Measurements from ENCODE around the gene SFT2D1. TPM values are rescaled to one million over a fixed set of nuclear protein-coding genes. Genes with fewer than 3 reads are reported as not detected.

SFT2D1 gene
- total RNA-seq, 1 donor from 2014 or later = 20.0 TPM

DNA sequence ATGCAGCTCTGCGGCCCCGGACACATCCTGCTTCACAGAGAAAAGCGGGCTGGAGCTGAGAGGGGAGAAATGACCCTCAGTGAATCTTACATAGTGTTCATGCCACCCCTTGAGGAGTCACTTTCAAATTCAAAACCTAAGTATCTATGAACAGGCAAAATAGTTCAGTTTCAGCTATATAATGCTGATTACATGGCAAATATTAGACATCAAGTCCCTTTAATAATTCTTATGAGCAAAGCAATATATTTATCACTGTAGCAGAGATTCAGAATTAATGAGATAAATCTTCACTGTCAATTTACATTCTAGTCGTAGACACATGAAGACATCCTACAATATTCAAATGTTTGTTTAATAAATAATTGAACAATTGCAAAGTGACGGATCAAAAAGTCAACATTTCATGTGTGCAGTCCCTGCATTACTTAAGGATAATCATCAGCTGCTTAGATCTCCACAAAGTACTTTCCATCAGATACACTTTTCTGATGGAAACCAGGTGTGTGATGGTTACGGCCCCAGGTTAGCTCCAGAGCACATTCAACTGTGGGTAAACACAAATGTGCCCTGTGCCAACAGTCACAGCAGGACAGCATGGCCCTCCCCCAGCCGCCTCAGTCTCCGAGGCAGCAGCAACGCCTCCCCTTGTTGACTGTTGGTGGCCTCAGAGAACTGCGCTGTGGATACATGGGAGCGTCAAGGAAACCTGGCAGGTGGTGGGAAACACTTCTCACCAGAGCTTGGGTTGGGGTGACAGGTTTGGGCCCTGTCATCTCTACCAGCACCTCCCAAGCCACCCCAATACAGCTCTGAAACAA, 33.4 kb downstream of the SFT2D1 start:
- FAIRE-seq = no peak
- no peak for DNase-seq (ENCODE audit: low spot score in 2 of 2)

DNA sequence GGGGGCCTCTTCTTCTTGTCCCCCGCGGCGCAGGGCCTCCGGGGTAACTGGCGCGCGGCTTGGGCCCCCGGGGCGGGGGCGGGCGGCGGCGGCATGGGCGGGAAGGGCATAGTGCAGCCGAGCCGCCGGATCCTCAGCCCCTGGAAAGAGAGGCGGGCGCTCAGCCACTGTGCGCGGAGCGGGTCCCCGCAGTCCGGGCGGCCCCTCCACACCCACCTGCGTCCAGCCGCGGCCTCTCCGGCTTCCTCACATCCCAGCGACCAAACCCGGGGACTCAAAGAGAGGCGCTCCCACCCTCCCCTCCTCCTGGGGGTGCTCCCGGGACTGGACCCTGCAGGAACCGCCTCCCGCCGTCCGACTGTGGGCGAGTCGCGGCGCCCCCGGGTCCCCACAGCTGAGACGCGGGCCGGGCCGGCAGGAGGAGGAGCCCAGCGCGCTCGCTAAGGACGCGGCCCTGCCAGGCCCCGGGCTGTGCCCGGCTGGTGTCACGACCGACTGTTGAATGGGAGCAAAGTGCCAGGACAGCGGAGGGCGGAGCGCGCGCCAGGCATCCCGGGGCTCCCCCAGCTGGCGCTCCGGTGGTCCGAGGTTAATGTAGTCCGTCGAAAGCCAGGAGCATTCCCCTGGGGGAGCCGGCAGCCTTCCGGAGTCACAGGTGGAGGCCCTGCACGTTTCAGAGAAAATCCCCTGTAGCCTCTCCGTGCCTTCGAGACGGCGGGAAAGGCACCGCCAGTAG, 34.1 kb downstream of the SFT2D1 start, which contains the start of gene PRR18:
Gene PRR18 (minus strand): TSS at position 360 of the 736 bp plus-strand sequence. CDS start 250 bp downstream, at position 110.
- DNase-seq (ENCODE audit: low spot score in 2 of 2) (peak in 1 of 2 donors; percentile 75), FAIRE-seq (no peak)

DNA sequence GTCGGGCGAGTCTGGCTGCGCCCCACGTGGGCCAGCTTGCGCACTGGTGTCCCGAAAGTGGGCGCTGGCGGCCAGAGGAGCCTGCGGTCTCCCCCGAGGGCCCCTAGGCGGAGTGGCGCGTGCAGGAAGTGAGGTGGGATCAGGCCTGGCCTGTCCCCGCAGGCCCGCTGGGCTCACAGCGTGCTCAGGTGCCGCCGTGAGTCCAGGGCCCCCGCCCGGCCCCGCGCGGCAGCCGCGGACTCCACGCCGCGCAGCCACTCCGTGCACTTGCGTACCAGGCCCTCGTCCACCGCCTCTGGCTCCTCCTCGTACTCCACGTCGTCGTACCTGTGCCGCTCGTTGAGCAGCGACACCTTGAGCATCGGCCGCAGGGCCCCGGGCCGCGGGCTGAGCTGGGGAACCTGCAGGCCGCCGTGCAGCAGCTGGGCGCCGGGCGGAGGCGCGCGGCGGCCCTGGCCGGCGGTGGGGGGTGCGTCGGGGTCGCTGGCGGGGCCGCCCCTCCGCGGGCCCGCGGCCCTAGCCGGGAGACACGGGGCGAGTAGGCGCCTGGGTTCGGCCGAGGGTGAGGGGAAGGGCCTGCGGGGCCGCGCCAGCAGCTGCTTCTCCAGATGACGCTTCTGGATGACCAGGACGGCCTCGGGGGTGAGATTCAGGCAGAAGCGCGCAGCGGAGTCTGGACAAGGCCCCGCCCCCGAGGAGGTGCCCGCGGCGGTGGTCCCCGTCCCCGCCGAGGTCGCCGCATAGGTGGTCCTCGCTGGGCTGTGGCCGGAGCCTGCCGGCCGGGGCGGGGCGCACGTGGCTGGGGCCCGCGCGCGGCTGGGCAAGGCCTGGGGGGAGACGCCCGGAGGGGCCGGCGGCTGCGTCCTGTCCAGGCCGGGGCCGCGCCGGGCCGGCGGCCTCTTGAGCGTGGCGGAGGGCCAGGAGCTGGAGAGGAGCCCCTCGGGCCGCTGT, 35.0 kb downstream of the SFT2D1 start:
- FAIRE-seq (no peak), DNase-seq (ENCODE audit: low spot score in 2 of 2) (peak in 1 of 2 donors; percentile 63)

DNA sequence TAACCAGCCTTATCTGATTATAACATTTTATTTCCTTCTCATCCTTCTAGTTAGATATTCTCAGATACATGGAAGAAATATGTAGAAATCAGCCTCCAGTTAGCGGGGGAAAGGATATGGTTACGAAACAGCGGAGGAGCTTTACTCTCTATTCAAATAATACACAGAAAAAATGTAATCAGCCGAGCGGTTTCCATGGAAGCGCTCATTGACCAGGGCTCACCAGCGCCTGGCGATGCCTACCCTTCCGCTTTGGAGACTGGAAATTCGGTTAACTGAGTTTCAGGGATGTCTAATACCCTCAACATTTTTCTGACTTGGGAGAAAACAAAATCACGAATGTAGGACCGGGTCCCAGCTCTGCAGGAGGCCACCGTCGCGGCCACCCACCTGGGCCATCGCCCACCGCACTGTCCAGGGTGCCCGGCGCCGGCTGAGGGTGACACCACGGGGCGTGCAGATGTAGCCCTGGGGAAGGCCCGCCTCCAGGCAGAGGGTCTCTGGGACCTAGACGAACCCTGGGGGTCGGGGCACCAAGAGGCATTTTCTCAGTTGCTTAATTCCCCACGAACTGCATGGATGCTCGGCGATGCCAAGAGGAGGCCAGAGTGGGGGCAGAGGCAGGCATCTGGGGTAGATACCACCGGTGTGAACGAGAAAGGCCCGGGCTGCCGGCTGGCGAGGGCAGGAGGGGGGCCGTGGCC, 35.8 kb downstream of the SFT2D1 start:
- DNase-seq (ENCODE audit: low spot score in 2 of 2) = no peak
- FAIRE-seq = no peak

DNA sequence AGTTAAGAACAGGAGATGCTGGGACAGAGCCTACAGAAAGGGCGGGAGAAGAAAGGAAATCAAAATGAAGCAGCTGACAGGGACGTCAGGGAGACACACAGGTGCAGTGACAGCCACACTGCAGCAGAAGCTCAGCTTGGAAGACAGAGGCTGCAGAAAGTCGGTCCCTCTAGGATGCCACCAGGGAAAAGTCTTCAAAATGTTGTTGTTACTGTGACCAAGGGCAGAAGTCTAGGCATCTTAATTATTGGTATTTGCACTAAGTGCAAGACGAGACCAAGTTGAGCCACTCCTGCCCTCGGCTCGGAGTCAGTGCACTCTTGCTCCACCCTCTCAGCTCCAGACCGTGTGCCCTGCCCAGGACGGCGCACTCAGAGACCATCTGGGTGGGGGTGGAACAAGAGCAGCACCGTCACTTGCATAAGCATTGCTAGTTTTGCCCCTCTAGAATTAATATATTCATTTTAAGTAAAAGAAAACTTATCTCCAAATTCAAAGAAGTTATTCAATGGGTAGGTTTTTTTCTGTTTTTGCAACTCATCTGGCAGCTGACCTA, 36.7 kb downstream of the SFT2D1 start:
- FAIRE-seq (no peak), DNase-seq (ENCODE audit: low spot score in 2 of 2) (no peak)

DNA sequence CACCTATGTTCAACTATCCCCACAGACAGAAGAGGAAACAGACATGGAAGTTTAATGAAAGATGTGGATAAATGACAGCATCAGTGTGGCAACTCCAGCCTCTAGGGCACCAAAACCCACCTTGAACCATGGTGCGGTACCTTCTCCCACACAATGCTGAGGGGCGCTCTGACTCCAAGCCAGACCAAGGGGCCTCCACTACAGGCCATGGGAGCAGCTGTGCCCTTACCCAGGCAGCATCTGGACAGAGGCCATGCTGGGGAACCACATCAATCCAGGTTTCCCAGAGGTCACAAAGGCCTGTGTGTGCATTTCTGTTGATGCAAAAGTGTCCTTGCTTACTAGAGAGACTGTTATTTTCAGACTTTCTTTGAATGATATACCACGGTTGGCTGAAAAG, 38.2 kb downstream of the SFT2D1 start:
- DNase-seq (ENCODE audit: low spot score in 2 of 2) (no peak), FAIRE-seq (no peak)

DNA sequence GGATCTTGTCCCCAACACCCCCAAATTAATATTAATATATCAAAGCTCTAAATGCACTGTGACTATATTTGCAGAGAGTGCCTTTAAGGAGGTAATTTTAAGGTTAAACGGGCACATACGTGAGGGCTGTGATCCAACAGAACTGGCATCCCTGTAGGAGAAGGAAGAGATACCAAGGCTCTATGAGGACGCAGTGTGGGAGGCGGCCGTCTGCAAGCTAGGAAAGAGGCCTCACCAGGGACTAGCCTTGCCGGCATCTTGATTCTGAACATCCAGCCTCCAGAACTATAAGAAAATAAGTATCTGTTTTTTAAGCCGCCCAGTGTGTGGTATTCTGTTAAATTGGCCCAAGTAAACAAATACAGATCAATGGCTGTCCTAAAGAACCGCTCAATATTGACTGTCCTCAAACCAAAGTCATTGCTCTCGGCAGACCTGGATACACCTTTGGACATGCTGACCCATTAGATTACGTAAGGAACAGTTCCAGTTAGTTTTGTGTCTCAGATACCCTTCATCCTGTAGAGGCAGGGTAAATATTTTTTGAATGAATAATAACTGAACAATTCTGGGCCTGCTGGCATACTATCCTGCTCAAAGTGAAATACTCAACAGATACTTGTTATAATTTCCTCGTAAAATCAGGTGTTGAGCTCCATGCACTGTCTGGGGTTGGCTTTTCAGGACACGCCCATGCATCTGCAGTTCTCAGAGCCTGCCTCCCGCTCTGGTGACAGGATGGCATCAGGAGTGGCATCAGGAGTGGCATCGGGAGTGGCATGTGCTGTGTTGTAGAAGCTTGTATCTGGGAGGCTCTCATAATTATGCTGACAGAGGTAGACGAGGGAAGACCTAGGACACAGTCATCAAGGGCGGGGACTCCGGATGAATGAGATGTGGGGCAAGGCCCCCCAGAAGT, 40.5 kb downstream of the SFT2D1 start:
- DNase-seq (ENCODE audit: low spot score in 2 of 2) (no peak), FAIRE-seq (no peak)

DNA sequence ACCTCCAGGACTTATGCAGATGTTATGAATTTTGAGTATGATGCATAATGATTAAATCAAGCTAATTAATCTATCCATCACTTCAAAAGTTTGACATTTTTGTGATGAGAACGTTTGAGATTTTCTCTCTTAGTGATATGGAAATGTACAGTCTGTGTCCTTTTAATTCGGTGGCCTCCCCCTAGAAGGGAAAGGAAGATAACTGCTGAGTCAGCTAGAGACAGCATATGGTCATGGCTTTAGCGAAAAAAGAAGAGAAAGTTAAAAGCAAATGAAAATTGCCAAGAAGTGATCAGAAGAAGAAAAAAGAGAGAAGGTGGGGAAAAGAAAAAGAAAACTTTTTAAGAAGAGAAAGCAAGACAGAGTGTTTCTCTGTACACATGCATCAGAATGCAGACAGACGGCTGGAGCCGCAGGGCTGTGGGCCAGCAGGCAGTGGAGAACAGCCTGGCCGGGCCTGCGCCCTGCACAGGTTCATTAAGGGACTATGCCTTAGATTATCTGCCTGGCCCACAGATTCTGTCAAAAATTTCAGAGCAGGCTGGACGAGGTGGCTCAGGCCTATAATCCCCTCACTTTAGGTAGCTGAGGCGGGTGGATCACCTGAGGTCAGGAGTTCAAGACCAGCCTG, 41.9 kb downstream of the SFT2D1 start:
- FAIRE-seq (no peak), DNase-seq (ENCODE audit: low spot score in 2 of 2) (no peak)

DNA sequence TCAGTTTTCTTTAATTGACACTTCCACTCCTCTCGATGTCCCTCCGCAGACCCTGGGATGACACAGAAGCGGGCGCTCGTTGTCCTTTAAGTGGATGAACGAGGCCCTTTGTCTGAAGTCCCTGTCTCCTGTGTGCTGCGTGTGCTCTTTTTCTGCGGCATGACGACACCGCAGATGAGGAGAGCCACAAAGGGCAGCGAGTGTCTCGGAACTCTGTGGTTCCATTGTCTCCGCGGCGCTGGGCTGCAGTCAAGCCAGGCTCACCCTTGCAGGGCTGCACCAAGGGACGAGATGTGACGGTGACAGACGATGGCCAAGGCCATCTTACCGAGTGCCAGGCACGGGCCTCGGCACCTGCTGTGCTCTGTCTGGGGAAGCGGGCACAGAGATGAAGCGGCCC, 44.7 kb downstream of the SFT2D1 start:
- DNase-seq (ENCODE audit: low spot score in 2 of 2) = peak; percentile 52 to 54
- FAIRE-seq = peak; percentile 49

DNA sequence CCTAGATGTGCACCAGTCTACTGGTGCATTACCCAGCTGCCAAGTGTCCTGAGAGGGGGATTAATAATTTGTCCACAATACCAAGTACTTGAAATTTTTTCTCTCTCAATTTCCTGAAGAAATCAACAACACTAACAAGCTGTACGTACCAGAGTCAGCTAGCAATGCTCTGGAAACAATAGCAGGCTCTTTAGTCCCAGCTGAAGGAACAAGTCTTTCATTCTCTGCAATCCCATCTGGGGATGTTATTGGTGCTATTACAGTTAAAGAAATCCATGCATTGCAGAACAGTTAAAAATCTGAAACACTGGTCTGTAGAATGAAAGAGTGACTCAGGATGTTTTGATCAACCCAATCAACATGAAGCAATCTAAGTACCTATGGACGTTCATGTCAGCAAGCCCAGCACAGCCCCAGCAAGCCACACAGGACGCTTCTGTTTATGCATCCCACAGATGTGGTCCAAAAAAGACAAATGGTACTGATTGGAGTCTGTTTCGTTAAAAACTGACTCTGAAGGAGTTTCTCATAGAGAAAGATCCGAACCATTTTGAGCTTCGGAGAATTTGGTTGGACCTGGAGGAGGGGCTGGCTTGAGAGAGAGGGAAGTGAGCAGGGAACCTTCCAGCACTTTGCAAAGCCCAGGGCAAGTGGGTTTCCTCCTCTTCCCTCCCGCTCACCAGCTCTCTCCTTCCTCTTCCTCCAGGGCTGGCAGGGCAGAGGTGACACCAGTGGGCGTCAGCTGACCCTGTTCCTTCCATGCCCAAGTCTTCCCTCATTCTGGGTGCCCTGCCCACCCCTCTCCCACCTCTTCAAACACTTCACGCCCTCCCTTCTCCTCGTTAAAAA, 46.1 kb downstream of the SFT2D1 start:
- FAIRE-seq = no peak

DNA sequence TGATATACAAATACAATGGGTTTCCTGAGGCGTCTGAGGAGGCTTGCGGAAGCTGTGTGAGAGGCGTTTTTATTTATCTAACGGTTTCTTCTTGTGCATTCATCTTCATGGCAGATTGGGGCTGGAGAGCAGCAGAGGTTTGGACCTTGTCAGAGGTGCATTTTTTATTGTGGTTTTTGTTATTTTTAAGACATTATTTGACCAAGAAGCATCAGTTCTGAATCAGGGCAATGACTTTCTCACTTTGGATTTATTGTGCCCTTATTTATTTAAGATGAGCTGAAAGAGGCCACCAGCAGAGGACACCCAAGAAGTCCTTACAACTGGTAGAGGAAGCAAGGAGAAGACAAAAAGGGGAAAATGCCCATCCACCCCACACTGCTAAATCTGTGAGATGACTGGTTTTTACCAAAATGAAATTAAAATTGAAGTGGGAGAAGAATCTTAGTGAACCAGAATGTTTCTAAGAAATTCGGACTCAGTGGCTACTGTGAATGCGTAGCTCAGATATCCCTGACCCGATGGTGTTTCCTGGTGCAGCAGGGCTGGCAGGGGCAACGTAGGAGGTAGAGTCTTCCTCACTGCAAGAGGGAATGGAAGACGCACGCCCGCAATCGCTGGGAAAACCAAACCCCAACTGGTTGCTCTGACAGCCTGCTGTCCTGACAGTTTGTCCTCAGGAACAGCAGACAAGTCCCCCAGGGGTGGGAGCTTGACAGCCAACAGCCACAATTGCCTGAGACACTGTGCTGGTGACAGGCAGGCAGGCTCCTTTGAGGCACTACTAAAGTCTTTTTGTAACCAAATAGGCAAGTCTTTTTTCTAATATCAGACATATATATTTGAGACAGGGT, 48.4 kb downstream of the SFT2D1 start:
- FAIRE-seq (no peak), DNase-seq (ENCODE audit: low spot score in 2 of 2) (no peak)

More for the DNA sequence above, 46.1 kb downstream of the SFT2D1 start:
- no peak for DNase-seq (ENCODE audit: low spot score in 2 of 2)

DNA sequence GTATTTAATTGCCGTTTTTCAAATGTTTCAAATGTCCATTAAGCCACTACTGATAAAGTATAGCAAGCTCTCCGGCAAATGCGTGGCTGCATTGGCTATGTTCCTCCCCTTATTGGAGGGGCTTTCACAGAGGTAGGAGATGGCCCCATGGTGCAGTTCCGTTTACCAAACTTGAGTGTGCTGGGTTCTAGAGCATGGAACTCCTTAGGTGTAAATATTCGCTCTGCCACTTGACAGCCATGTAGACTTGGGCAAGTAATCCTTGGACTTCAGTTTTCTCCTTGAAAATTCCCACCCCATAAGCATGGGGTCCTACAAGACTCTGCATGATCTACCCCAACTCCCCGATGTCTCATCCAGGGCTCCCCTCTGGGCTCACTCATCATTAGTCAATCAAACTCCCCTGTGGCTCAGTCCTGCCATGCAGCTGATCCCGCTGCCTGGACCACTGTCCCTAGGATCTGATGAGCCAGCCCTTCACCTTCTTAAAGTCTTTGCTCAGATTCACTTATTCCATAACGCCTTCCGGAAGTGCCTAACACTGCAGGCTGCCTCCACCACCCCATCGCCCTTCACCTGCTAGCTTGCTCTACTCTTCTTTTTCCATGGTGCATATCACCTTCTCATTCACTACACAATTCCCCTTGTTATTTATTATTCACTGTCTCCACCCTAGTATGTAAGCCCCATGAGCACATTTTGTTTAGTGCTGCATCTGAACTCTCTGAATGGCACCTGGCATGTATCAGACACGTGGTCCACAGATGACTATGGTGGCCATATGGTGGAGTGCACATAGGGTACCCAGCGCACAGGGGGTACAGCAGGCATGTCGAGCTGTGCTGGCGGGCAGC, 52.9 kb downstream of the SFT2D1 start:
- FAIRE-seq (no peak), DNase-seq (ENCODE audit: low spot score in 2 of 2) (no peak)

DNA sequence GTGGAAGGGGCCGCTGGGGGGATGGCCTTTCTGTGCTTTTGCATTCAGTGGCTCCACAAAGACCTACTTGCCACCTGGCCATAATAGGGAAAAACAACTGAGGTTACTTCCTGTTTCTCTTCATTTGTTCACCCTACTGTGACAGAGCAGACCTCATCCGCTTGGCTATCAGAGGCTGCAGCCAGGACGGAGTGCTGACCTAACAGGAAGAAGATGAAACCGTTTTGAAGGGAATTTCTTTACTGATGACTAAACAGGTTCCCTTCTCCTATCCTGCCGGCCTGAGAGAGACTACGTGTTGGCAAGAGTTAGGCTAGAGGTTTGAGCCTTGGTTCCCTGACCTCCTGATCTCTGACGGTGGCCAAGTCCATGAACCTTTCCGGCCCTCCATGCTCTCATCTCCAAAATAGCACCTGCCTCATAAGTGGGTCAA, 55.5 kb downstream of the SFT2D1 start:
- FAIRE-seq (no peak), DNase-seq (ENCODE audit: low spot score in 2 of 2) (no peak)

DNA sequence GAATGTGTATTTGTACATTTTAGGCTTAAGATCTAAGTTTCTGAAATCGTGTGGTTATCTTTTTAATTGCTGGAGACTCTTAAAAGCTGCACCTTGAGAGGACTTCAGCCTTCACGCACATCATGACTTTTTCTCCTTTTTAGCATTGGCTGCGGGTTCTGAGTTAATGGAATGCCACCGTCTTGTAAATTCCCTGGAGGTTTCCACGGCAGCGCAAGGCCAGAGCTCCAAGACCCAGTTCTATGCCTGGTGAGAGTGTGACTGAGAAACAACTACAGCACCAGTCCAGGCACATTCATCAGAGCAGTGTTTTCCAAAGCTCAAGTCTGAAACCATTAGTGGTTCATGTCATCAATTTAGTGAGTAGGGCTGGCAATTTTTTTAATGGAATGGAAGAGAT, 57.1 kb downstream of the SFT2D1 start:
- no peak for DNase-seq (ENCODE audit: low spot score in 2 of 2)

DNA sequence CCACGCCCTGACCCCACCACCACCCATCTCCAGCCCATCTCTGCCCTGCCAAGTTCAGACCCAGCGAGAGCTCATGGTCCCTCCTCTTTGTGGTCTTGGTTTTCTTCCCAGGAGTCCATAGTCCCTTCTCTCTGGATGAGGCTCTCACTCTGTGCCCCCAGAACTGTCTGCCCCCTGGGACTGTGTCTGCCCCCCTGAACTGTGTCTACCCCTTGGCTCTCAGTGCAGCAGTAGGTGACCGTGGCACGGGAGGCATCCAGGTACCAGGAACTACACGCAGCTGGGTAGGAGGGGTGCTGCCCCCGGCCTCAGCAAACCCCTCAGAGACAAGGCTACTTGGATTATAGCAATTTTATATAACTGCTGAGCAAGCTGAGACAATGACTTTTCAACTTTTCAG, 57.7 kb downstream of the SFT2D1 start:
- FAIRE-seq (no peak), DNase-seq (ENCODE audit: low spot score in 2 of 2) (no peak)

More for the DNA sequence above, 57.1 kb downstream of the SFT2D1 start:
- FAIRE-seq = no peak

Measured in frontal cortex (tissue), 4 donors.